RWPE2 (cell line): ENCODE measurements around the gene DSCAML1.

ENCODE experiments used
- ATAC-seq: fragments of 200-7000 bp; cut with Tn5 transposase; 3 replicates; pipeline ENCODE4 v1.9.1; 2021; ENCODE audit warnings: low read depth
- DNase-seq: peaks from one replicate; pipeline ENCODE4 v3.0.0-alpha.2; 2020; ENCODE audit warnings: low spot score
- H3K27ac ChIP-seq: fragments of 450-650 bp; 2 replicates; pipeline ENCODE4 v1.5.1; 2017; ENCODE audit warnings: mild to moderate bottlenecking; ENCODE audit not compliant: poor library complexity, severe bottlenecking
- H3K27me3 ChIP-seq: fragments of 250-450 bp; sonication (Bioruptor Pico); 2 replicates; pipeline ENCODE4 v1.5.1; 2021; ENCODE audit warnings: mild to moderate bottlenecking, moderate library complexity; ENCODE audit not compliant: insufficient read depth, poor library complexity, severe bottlenecking
- H3K36me3 ChIP-seq: fragments of 250-450 bp; sonication (Bioruptor Pico); 2 replicates; pipeline ENCODE4 v1.5.1; 2020; ENCODE audit warnings: low read depth, mild to moderate bottlenecking, moderate library complexity
- H3K4me1 ChIP-seq: fragments of 250-450 bp; sonication (Bioruptor Pico); 2 replicates; pipeline ENCODE4 v1.5.1; 2021; ENCODE audit warnings: mild to moderate bottlenecking, moderate library complexity; ENCODE audit not compliant: insufficient read depth, poor library complexity, severe bottlenecking
- H3K4me3 ChIP-seq: fragments of 250-450 bp; sonication (Bioruptor Pico); 2 replicates; pipeline ENCODE4 v1.5.1; 2021; ENCODE audit warnings: mild to moderate bottlenecking, moderate library complexity; ENCODE audit not compliant: severe bottlenecking
- H3K9me3 ChIP-seq: fragments of 250-450 bp; sonication (Bioruptor Pico); 2 replicates; pipeline ENCODE4 v1.5.1; 2021; ENCODE audit warnings: mild to moderate bottlenecking, moderate library complexity; ENCODE audit not compliant: severe bottlenecking
- CTCF ChIP-seq: fragments of 450-650 bp; IDR thresholded peaks from one replicate; pipeline ENCODE4 v1.5.1; 2017; ENCODE audit warnings: mild to moderate bottlenecking, moderate library complexity; ENCODE audit not compliant: poor library complexity, severe bottlenecking

Gene DSCAML1

GRCh38 chr11:117712530-117712929, 84.5 kb downstream of the DSCAML1 start:
- peaks cover 7% of the 10 kb centered on the region for H3K27me3 ChIP-seq
- H3K4me3 ChIP-seq, result no peak overlapping the region
- no peaks in the 10 kb centered on the region for H3K36me3 ChIP-seq
- DNase-seq, result no peak
- no peak for TF ChIP-seq CTCF
- H3K27ac ChIP-seq, result no peak overlapping the region
- H3K9me3 ChIP-seq, result no peaks in the 10 kb centered on the region
- ATAC-seq, result no peak
- no peaks in the 10 kb centered on the region for H3K4me1 ChIP-seq

GRCh38 chr11:117711331-117711730, 85.7 kb downstream of the DSCAML1 start:
- H3K4me1 ChIP-seq, result no peaks in the 10 kb centered on the region
- no peaks in the 10 kb centered on the region for H3K36me3 ChIP-seq
- no peaks in the 10 kb centered on the region for H3K9me3 ChIP-seq
- H3K27me3 ChIP-seq, result peaks cover 7% of the 10 kb centered on the region
- TF ChIP-seq CTCF, result no peak
- no peak for DNase-seq
- no peak for ATAC-seq
- no peak overlapping the region for H3K4me3 ChIP-seq
- no peak overlapping the region for H3K27ac ChIP-seq

- DNase-seq (no peak), ATAC-seq (no peak)
- no peaks in the 10 kb centered on the region for H3K4me1 ChIP-seq
- H3K9me3 ChIP-seq, result no peaks in the 10 kb centered on the region
- H3K27ac ChIP-seq, result no peak overlapping the region
- peaks cover 10% of the 10 kb centered on the region for H3K27me3 ChIP-seq
- no peaks in the 10 kb centered on the region for H3K36me3 ChIP-seq
- no peak for TF ChIP-seq CTCF
- H3K4me3 ChIP-seq, result no peak overlapping the region
Measured at GRCh38 chr11:117710211-117710610, 86.8 kb downstream of the DSCAML1 start.

- no peak overlapping the region for H3K4me3 ChIP-seq
- no peaks in the 10 kb centered on the region for H3K9me3 ChIP-seq
- H3K36me3 ChIP-seq, result no peaks in the 10 kb centered on the region
- H3K4me1 ChIP-seq, result no peaks in the 10 kb centered on the region
- peaks cover 24% of the 10 kb centered on the region for H3K27me3 ChIP-seq
- H3K27ac ChIP-seq, result no peak overlapping the region
- no peak for TF ChIP-seq CTCF
- no peak for ATAC-seq
- DNase-seq, result no peak
Measured at GRCh38 chr11:117706322-117706814, 90.6 kb downstream of the DSCAML1 start.

GRCh38 chr11:117705866-117706265, 91.2 kb downstream of the DSCAML1 start:
- no peaks in the 10 kb centered on the region for H3K36me3 ChIP-seq
- H3K9me3 ChIP-seq, result no peaks in the 10 kb centered on the region
- peaks cover 24% of the 10 kb centered on the region for H3K27me3 ChIP-seq
- H3K27ac ChIP-seq, result no peak overlapping the region
- no peak for ATAC-seq
- no peaks in the 10 kb centered on the region for H3K4me1 ChIP-seq
- TF ChIP-seq CTCF, result no peak
- no peak overlapping the region for H3K4me3 ChIP-seq
- no peak for DNase-seq
